Measurements from ENCODE around the gene EIPR1.

The EIPR1 gene

DNA sequence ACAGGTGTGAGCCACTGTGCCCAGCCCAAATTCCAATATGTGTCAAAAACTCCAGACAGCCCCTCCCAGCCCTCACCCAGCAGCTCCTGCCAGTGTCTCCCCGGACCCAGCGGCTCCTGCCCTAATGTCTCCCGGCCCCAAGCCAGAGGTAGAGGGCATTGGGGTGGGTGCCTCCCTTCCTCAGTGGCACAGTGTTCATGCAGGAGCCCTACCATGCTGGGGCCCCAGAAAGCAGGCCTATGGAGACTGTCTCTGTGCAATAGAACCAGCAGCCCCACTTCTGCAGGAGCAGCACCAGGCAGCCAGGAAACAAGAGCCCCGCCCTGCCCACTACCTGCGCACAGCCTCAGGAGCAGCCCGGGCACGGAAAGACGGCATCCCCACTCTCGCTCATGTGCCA is 70.4 kb downstream of the EIPR1 start:
- TF ChIP-seq, protein P1, sequence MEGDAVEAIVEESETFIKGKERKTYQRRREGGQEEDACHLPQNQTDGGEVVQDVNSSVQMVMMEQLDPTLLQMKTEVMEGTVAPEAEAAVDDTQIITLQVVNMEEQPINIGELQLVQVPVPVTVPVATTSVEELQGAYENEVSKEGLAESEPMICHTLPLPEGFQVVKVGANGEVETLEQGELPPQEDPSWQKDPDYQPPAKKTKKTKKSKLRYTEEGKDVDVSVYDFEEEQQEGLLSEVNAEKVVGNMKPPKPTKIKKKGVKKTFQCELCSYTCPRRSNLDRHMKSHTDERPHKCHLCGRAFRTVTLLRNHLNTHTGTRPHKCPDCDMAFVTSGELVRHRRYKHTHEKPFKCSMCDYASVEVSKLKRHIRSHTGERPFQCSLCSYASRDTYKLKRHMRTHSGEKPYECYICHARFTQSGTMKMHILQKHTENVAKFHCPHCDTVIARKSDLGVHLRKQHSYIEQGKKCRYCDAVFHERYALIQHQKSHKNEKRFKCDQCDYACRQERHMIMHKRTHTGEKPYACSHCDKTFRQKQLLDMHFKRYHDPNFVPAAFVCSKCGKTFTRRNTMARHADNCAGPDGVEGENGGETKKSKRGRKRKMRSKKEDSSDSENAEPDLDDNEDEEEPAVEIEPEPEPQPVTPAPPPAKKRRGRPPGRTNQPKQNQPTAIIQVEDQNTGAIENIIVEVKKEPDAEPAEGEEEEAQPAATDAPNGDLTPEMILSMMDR (conservative IDR thresholded peaks at IDR 0.05; ENCODE audit: low read length), result no peak

DNA sequence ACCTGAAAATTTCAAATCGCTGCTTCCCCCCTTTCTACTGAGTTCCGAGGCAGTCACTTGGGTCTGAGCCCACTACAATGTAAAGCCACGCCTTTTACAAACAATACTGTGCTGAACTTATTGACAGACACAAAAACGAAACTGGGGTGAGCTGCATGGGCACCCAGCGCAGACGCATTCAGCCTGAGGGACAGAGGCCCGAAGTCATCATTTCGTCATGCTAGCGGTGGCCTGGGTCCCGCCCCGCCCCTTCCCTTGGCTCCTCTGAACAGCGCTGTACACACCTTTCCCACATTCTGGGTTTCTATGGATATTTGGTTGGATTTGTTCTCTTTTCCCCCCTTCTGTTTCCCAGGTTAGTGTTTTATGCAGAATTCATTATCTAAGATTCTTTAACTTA is 71.7 kb downstream of the EIPR1 start:
- DNase-seq (ENCODE audit: low read depth), result no peak
- H3K4me3 ChIP-seq (ENCODE audit: low read length), result no peak overlapping the region
- TF ChIP-seq, protein P1 (conservative IDR thresholded peaks at IDR 0.05; ENCODE audit: low read length), result no peak

More for the DNA sequence above, 70.4 kb downstream of the EIPR1 start:
- H3K4me3 ChIP-seq (ENCODE audit: low read length), result no peak overlapping the region
- DNase-seq (ENCODE audit: low read depth), result no peak

DNA sequence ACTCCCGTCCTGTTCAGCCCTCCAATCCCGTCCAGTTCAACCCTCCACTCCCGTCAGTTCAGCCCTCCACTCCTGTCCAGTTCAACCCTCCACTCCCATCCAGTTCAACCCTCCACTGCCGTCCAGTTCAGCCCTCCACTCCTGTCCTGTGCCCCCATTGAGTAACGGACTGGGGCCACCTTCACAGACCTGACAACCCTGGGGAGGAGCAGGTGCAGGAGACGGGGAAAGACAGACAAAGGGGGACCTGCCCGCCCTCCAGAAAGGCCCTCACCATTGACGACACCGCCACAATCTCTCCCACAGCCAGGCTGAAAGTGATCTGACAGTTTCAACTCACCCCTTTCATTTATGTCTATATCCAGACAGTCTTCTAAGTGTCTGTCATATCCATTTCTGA is 72.2 kb downstream of the EIPR1 start:
- no peak for DNase-seq (ENCODE audit: low read depth)
- TF ChIP-seq, protein P1 (conservative IDR thresholded peaks at IDR 0.05; ENCODE audit: low read length), result no peak
- H3K4me3 ChIP-seq (ENCODE audit: low read length), result no peak overlapping the region

DNA sequence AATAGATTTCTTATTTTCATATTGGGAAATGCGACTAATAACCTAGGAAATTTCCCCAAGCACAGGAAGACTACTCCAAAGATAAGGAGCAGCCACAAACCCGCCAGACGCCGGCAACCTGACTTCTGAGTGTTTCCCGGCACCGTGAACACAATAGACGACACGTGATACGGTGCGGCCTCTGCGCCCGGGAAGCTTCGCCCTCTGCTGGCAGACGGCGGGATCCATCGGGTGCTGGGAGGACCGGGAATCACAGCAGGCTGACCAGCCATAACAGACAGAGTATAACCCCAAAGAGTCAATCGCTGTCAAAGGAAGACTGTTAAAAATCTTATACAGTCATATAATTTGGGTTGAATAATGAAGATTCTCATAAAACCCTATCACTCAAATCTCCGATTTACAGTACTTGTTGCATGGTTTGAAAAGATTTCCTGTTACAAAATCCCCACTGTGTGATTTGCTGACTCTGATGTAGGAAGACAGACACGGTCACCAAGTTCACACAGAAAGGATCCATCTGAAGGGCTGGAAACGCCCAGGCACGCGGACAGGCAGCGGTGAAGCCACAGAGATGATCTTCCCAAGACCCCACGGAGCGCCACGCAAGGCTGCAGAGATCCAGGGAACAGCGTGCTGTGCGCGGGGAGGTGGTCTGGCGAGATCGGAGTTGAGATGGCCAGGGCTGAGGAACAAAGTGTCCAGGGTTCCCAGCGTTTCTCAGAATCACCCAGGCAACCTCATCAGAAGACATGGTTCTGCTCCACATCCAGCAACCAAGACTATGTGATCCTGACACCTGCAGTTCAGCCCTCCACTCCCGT is 73.8 kb downstream of the EIPR1 start:
- H3K4me3 ChIP-seq (ENCODE audit: low read length), result peak overlapping the region; percentile 33
- TF ChIP-seq, protein P1 (conservative IDR thresholded peaks at IDR 0.05; ENCODE audit: low read length), result peak; percentile 91

DNA sequence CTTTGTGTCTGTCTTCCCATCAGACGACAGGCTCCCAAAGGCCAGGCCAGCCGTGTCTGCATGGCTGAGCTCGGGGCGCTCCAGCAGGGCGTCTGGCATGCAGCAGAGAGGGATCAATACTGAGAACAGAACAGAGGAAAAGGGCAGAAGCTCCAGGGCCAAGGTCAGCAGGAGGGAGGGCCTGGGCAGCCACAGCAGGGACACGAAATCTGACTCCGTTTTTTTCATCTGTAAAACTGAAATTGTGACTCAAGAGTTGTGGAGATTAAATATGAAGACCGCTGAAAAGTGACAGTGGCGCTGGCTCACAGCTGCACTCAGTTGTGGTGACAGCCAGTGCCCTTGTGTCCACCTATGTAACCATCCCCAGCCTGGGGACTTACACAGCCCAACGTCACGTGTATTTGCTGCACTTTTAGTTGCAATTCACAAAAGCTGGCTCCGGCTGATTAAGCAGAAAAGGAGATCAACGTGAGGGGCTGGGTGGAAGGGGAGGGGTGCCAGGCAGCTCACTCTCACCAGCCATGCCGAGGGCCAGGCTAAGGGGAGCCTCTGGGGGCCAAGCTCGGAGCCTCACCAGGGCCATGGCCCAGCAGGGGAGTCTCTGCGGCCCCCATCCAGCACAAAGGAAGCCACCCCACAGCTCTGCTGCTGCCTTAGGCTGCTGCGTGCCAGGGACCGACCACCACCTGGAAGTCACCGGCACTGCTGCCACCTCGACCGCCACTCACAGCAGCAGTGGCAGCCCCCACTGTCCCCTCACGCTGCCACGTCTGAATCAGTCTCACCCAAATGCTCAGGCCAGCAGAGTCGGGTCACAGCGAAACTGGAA is 74.7 kb downstream of the EIPR1 start:
- peak overlapping the region; percentile 33 for H3K4me3 ChIP-seq (ENCODE audit: low read length)
- TF ChIP-seq, protein P1 (conservative IDR thresholded peaks at IDR 0.05; ENCODE audit: low read length), result no peak
- DNase-seq (ENCODE audit: low read depth), result no peak

More for the DNA sequence above, 73.8 kb downstream of the EIPR1 start:
- DNase-seq (ENCODE audit: low read depth), result peak; percentile 73

DNA sequence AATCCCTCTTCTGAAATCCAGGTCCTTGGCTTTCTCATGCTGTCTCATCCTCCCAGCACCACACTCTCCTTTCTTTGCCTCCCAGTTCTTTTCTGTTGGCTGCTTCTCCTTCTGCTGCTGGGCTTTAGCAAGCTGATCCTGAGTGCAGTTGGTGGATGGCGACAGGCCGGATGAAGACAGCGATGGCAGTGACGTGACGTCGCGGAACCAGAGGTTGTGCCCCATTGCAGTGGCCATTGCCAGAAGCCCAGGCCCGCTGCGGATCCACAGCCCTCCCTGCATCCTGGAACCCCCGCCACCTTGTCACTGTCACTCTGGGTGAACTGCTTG is 75.2 kb downstream of the EIPR1 start:
- TF ChIP-seq, protein P1 (conservative IDR thresholded peaks at IDR 0.05; ENCODE audit: low read length), result no peak
- DNase-seq (ENCODE audit: low read depth), result no peak
- H3K4me3 ChIP-seq (ENCODE audit: low read length), result no peak overlapping the region
